ENCODE results near the gene COL1A1.

Gene COL1A1

DNA sequence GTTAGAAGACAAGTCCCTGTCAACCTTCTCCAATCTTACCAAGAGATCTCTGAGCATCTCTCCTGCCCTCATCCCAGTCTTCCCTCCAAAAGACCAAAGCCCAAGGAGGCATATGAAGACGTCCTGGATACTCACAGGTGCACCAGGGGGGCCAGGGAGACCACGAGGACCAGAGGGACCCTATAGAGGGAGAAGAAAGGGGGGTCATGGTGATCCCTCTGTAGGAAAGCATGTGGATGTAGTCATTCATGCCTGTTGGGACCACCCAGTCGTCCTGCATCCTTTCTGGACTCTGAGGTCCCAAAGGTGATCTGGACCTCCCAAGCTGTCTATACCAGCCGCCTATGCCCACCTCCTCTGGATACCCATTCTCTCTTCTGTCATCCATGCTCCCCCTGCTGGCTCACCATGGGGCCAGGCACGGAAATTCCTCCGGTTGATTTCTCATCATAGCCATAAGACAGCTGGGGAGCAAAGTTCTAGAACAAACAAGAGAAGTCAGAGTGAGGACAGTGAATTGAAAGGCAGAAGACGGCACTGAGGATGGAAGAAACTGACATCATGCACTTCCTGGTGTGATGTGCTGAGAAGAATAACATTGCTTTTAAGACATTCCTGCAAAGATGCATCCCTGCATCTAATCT is 3.3 kb downstream of the COL1A1 start:
- TF ChIP-seq TAF1 (IDR thresholded peaks at IDR 0.05; ENCODE audit: borderline replicate concordance, insufficient read depth, low read length), result no peak
- TF ChIP-seq POLR2AphosphoS5 (IDR thresholded peaks at IDR 0.05; ENCODE audit: low read depth, low read length), result no peak
- no peak for TF ChIP-seq SIN3A (IDR thresholded peaks at IDR 0.05; ENCODE audit: borderline replicate concordance, insufficient read depth, low read length)
- no peak for TF ChIP-seq FOXP2 (optimal IDR thresholded peaks at IDR 0.05; ENCODE audit: borderline replicate concordance, extremely low read depth, extremely low read length, insufficient read depth)
- TF ChIP-seq REST (IDR thresholded peaks at IDR 0.05; ENCODE audit: insufficient read depth in 1 of 2, low read depth in 2 of 2, low read length in 2 of 2), result no peak

GRCh38 chr17:50196826-50197225 is 4.6 kb downstream of the COL1A1 start:
- TF ChIP-seq SIN3A (IDR thresholded peaks at IDR 0.05; ENCODE audit: borderline replicate concordance, insufficient read depth, low read length), result no peak
- TF ChIP-seq REST (IDR thresholded peaks at IDR 0.05; ENCODE audit: insufficient read depth in 1 of 2, low read depth in 2 of 2, low read length in 2 of 2), result no peak
- TF ChIP-seq POLR2AphosphoS5 (IDR thresholded peaks at IDR 0.05; ENCODE audit: low read depth, low read length), result no peak
- no peak for TF ChIP-seq TAF1 (IDR thresholded peaks at IDR 0.05; ENCODE audit: borderline replicate concordance, insufficient read depth, low read length)
- no peak for TF ChIP-seq FOXP2 (optimal IDR thresholded peaks at IDR 0.05; ENCODE audit: borderline replicate concordance, extremely low read depth, extremely low read length, insufficient read depth)

GRCh38 chr17:50196036-50196435 is 5.4 kb downstream of the COL1A1 start:
- TF ChIP-seq SIN3A (IDR thresholded peaks at IDR 0.05; ENCODE audit: borderline replicate concordance, insufficient read depth, low read length) (no peak), TAF1 (IDR thresholded peaks at IDR 0.05; ENCODE audit: borderline replicate concordance, insufficient read depth, low read length) (no peak), POLR2AphosphoS5 (IDR thresholded peaks at IDR 0.05; ENCODE audit: low read depth, low read length) (no peak), FOXP2 (optimal IDR thresholded peaks at IDR 0.05; ENCODE audit: borderline replicate concordance, extremely low read depth, extremely low read length, insufficient read depth) (no peak), REST (IDR thresholded peaks at IDR 0.05; ENCODE audit: insufficient read depth in 1 of 2, low read depth in 2 of 2, low read length in 2 of 2) (no peak)

- TF ChIP-seq TAF1 (IDR thresholded peaks at IDR 0.05; ENCODE audit: borderline replicate concordance, insufficient read depth, low read length), result no peak
- no peak for TF ChIP-seq SIN3A (IDR thresholded peaks at IDR 0.05; ENCODE audit: borderline replicate concordance, insufficient read depth, low read length)
- TF ChIP-seq REST (IDR thresholded peaks at IDR 0.05; ENCODE audit: insufficient read depth in 1 of 2, low read depth in 2 of 2, low read length in 2 of 2), result no peak
- TF ChIP-seq FOXP2 (optimal IDR thresholded peaks at IDR 0.05; ENCODE audit: borderline replicate concordance, extremely low read depth, extremely low read length, insufficient read depth), result no peak
- TF ChIP-seq POLR2AphosphoS5 (IDR thresholded peaks at IDR 0.05; ENCODE audit: low read depth, low read length), result no peak
Observed at GRCh38 chr17:50194934-50195865, 6.2 kb downstream of the COL1A1 start.

Measured in PFSK-1 (cell line).